ENCODE results near the gene TP53. TPM values are rescaled to one million over a fixed set of nuclear protein-coding genes. Genes with fewer than 3 reads are reported as not detected.

The TP53 gene
- total RNA-seq, 1 experiment from 2014 or later: 179 TPM

DNA sequence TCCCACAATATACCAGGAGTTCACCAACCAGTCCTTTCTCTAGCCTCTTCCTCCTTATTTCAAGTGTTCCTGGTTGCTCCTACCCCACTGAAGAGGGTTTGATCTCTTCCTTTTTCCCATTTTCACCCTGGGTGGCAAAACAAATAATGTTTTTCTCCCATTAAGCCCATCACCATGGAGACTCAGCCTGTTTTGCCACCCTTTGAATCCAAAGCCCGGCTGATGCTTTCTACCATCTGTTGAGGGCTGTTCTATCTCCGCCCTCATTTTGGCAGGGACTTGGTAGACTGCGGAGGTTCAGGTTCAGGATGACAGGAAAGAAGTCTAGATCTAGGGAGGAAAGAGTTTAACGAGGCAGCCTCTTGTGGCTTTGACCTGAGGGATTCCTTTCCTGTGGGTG lies 32.8 kb upstream of the TP53 start (continued):
- TF ChIP-seq NR3C1 (CRISPR knock-in tag; conservative IDR thresholded peaks at IDR 0.05; ENCODE audit: low read depth) (no peak), SOX15 (CRISPR knock-in tag; IDR thresholded peaks at IDR 0.05) (no peak)
- TF ChIP-seq, protein P1, sequence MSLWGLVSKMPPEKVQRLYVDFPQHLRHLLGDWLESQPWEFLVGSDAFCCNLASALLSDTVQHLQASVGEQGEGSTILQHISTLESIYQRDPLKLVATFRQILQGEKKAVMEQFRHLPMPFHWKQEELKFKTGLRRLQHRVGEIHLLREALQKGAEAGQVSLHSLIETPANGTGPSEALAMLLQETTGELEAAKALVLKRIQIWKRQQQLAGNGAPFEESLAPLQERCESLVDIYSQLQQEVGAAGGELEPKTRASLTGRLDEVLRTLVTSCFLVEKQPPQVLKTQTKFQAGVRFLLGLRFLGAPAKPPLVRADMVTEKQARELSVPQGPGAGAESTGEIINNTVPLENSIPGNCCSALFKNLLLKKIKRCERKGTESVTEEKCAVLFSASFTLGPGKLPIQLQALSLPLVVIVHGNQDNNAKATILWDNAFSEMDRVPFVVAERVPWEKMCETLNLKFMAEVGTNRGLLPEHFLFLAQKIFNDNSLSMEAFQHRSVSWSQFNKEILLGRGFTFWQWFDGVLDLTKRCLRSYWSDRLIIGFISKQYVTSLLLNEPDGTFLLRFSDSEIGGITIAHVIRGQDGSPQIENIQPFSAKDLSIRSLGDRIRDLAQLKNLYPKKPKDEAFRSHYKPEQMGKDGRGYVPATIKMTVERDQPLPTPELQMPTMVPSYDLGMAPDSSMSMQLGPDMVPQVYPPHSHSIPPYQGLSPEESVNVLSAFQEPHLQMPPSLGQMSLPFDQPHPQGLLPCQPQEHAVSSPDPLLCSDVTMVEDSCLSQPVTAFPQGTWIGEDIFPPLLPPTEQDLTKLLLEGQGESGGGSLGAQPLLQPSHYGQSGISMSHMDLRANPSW (CRISPR knock-in tag; conservative IDR thresholded peaks at IDR 0.05; ENCODE audit: low read depth): no peak
- TF ChIP-seq, protein P2, sequence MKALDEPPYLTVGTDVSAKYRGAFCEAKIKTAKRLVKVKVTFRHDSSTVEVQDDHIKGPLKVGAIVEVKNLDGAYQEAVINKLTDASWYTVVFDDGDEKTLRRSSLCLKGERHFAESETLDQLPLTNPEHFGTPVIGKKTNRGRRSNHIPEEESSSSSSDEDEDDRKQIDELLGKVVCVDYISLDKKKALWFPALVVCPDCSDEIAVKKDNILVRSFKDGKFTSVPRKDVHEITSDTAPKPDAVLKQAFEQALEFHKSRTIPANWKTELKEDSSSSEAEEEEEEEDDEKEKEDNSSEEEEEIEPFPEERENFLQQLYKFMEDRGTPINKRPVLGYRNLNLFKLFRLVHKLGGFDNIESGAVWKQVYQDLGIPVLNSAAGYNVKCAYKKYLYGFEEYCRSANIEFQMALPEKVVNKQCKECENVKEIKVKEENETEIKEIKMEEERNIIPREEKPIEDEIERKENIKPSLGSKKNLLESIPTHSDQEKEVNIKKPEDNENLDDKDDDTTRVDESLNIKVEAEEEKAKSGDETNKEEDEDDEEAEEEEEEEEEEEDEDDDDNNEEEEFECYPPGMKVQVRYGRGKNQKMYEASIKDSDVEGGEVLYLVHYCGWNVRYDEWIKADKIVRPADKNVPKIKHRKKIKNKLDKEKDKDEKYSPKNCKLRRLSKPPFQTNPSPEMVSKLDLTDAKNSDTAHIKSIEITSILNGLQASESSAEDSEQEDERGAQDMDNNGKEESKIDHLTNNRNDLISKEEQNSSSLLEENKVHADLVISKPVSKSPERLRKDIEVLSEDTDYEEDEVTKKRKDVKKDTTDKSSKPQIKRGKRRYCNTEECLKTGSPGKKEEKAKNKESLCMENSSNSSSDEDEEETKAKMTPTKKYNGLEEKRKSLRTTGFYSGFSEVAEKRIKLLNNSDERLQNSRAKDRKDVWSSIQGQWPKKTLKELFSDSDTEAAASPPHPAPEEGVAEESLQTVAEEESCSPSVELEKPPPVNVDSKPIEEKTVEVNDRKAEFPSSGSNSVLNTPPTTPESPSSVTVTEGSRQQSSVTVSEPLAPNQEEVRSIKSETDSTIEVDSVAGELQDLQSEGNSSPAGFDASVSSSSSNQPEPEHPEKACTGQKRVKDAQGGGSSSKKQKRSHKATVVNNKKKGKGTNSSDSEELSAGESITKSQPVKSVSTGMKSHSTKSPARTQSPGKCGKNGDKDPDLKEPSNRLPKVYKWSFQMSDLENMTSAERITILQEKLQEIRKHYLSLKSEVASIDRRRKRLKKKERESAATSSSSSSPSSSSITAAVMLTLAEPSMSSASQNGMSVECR (CRISPR knock-in tag; IDR thresholded peaks at IDR 0.05; ENCODE audit: borderline replicate concordance): no peak
- TF ChIP-seq, protein P3, sequence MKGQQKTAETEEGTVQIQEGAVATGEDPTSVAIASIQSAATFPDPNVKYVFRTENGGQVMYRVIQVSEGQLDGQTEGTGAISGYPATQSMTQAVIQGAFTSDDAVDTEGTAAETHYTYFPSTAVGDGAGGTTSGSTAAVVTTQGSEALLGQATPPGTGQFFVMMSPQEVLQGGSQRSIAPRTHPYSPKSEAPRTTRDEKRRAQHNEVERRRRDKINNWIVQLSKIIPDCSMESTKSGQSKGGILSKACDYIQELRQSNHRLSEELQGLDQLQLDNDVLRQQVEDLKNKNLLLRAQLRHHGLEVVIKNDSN (CRISPR knock-in tag; IDR thresholded peaks at IDR 0.05): no peak
- TF ChIP-seq, protein P4, sequence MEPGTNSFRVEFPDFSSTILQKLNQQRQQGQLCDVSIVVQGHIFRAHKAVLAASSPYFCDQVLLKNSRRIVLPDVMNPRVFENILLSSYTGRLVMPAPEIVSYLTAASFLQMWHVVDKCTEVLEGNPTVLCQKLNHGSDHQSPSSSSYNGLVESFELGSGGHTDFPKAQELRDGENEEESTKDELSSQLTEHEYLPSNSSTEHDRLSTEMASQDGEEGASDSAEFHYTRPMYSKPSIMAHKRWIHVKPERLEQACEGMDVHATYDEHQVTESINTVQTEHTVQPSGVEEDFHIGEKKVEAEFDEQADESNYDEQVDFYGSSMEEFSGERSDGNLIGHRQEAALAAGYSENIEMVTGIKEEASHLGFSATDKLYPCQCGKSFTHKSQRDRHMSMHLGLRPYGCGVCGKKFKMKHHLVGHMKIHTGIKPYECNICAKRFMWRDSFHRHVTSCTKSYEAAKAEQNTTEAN (CRISPR knock-in tag; IDR thresholded peaks at IDR 0.05): no peak

DNA sequence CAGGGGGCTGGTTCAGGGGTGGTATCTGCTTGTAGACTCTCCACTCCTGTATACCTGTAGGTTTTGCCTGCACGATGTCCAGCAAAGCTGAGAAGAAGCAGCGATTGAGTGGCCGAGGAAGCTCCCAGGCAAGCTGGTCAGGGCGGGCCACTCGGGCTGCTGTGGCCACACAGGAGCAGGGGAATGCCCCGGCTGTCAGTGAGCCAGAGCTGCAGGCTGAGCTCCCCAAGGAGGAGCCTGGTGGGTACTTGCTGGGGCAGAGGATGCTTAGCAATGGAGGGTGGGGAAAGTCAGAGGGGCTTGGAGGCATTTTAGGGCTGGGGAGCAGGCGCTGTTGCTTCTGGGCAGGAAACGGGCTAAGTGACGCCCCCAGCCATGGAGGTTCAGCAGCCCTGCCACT lies 32.4 kb upstream of the TP53 start:
- no peak for ATAC-seq
- CTCF ChIA-PET: no interaction called here
- Mint-ChIP-seq H3K4me1 (peaks cover 35% of the 10 kb centered on the region), H3K36me3 (no peaks in the 10 kb centered on the region), H3K9me3 (no peaks in the 10 kb centered on the region), H3K27me3 (ENCODE audit: low read depth) (peaks cover 39% of the 10 kb centered on the region), H3K27ac (no peak overlapping the region), H3K4me3 (no peak overlapping the region)
- no peak for TF ChIP-seq HMGA2 (CRISPR knock-in tag; IDR thresholded peaks at IDR 0.05)
- no peak for TF ChIP-seq ZNF317 (CRISPR knock-in tag; IDR thresholded peaks at IDR 0.05; ENCODE audit: borderline replicate concordance, low read depth)
- TF ChIP-seq, protein P5, sequence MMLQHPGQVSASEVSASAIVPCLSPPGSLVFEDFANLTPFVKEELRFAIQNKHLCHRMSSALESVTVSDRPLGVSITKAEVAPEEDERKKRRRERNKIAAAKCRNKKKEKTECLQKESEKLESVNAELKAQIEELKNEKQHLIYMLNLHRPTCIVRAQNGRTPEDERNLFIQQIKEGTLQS (CRISPR knock-in tag; conservative IDR thresholded peaks at IDR 0.05): no peak
- TF ChIP-seq, protein P6, sequence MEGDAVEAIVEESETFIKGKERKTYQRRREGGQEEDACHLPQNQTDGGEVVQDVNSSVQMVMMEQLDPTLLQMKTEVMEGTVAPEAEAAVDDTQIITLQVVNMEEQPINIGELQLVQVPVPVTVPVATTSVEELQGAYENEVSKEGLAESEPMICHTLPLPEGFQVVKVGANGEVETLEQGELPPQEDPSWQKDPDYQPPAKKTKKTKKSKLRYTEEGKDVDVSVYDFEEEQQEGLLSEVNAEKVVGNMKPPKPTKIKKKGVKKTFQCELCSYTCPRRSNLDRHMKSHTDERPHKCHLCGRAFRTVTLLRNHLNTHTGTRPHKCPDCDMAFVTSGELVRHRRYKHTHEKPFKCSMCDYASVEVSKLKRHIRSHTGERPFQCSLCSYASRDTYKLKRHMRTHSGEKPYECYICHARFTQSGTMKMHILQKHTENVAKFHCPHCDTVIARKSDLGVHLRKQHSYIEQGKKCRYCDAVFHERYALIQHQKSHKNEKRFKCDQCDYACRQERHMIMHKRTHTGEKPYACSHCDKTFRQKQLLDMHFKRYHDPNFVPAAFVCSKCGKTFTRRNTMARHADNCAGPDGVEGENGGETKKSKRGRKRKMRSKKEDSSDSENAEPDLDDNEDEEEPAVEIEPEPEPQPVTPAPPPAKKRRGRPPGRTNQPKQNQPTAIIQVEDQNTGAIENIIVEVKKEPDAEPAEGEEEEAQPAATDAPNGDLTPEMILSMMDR (IDR thresholded peaks at IDR 0.05): no peak
- no peak for TF ChIP-seq ZNF121 (CRISPR knock-in tag; IDR thresholded peaks at IDR 0.05)
- TF ChIP-seq NFYB (CRISPR knock-in tag; conservative IDR thresholded peaks at IDR 0.05; ENCODE audit: low read depth): no peak
- DNase-seq (ENCODE audit: low spot score): no peak
- POLR2A ChIA-PET: no interaction called here

Data from WTC11 (cell line).